HEK293T (cell line): ENCODE results near the gene ADAM23.

Source experiments
- ARNT ChIP-seq: fragments of 450-650 bp; IDR thresholded peaks from 2 replicates; pipeline ENCODE4 v1.6.1; 2017; ENCODE audit warnings: mild to moderate bottlenecking
- BHLHE40 ChIP-seq: fragments of 450-650 bp; IDR thresholded peaks from 2 replicates; pipeline ENCODE4 v1.6.1; 2016; ENCODE audit warnings: mild to moderate bottlenecking, moderate library complexity, borderline replicate concordance
- FOXM1 ChIP-seq: fragments of 450-650 bp; IDR thresholded peaks from 2 replicates; pipeline ENCODE4 v1.6.1; 2017; ENCODE audit warnings: mild to moderate bottlenecking, borderline replicate concordance
- HDGF ChIP-seq: fragments of 450-650 bp; IDR thresholded peaks from 2 replicates; pipeline ENCODE4 v1.6.1; 2017; ENCODE audit warnings: antibody characterized with exemption, borderline replicate concordance
- SP1 ChIP-seq: fragments of 450-650 bp; IDR thresholded peaks from 2 replicates; pipeline ENCODE4 v1.6.1; 2017
- TARDBP ChIP-seq: fragments of 450-650 bp; IDR thresholded peaks from 2 replicates; pipeline ENCODE4 v1.6.1; 2016

DNA sequence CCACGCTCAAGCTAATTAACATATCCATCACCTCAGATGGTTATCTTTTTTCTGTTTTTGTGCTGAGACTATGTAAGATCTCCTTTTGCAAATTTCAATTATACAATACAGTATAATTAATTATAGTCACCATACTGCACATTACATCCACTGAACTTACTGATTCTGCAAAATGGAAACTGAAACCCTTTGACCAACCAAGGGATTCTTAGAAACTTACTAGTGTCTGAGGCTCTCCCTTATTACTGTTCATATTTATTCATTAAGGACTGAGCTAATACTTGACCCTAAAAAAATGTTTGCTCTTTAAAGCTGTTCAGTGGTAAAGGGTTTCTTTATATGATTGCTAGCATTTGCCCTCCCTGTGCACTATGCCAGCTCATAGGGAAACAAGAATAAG lies 50.7 kb downstream of the ADAM23 start:
- no peak for TF ChIP-seq HDGF
- no peak for TF ChIP-seq SP1
- no peak for TF ChIP-seq BHLHE40
- TF ChIP-seq TARDBP = no peak
- no peak for TF ChIP-seq ARNT
- TF ChIP-seq FOXM1 = no peak
